ENCODE results near the gene LSM8.
"Not testable (repeated sequence)": the region's sequence is repeated elsewhere in the genome, so short reads cannot be mapped to it uniquely, and the experiment has no call there.

LSM8 gene

DNA sequence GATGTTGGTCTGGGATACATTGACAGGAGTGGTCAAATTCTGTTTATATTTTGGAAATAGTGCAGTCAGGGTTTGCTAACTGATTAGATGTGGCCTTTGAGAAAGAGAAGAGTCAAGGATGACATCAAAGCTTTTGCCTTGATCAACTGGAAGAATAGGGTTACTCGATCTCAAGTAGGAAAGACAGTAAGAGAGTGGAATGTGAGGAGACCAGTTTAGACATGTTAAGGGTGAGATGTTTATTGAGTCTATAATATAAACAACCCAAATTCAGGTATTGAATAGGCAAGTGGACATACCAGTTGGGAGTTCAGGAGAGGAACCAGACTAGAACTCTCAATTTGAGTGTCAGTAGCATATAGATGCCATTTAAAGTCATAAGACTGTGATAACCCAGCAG is 38.6 kb downstream of the LSM8 start:
- FAIRE-seq (no peak), DNase-seq (ENCODE audit: insufficient read length, low spot score) (no peak)
- TF ChIP-seq POU2F2 (IDR thresholded peaks at IDR 0.05; ENCODE audit: low read depth, low read length) (no peak), POLR2A (IDR thresholded peaks at IDR 0.05; ENCODE audit: low read depth, low read length) (no peak), SPI1 (IDR thresholded peaks at IDR 0.05; ENCODE audit: low read depth, low read length) (no peak), PAX5 (IDR thresholded peaks at IDR 0.05; ENCODE audit: insufficient read depth, low read length, severe bottlenecking) (no peak), POLR2AphosphoS5 (IDR thresholded peaks at IDR 0.05; ENCODE audit: low read depth, low read length) (no peak), TAF1 (IDR thresholded peaks at IDR 0.05; ENCODE audit: low read depth, low read length) (no peak)

DNA sequence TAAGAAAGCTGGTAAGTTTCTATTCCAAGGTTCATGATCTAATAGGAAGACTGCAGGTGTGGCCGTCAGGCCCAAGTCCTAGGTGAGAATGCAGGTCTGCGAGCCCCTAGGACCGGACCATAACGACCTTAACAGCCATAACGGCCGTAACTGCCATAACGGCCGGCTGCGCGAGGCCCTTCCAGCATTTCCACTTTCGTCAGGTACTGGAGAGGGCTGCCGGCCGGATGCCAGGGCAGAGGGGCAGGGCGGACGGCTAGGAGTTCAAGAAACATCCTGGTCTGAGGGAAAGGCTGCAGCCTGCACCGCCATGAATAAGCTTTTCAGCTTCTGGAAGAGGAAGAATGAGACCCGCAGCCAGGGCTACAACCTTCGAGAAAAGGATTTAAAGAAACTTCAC is 40.6 kb downstream of the LSM8 start, which contains the start of gene ANKRD7:
Gene ANKRD7 (plus strand): TSS at position 184 of the 400 bp plus-strand sequence. CDS start 127 bp downstream, at position 311.
- no peak for DNase-seq (ENCODE audit: insufficient read length, low spot score)
- TF ChIP-seq SPI1 (IDR thresholded peaks at IDR 0.05; ENCODE audit: low read depth, low read length): no peak
- no peak for TF ChIP-seq POU2F2 (IDR thresholded peaks at IDR 0.05; ENCODE audit: low read depth, low read length)
- no peak for TF ChIP-seq POLR2A (IDR thresholded peaks at IDR 0.05; ENCODE audit: low read depth, low read length)
- TF ChIP-seq PAX5 (IDR thresholded peaks at IDR 0.05; ENCODE audit: insufficient read depth, low read length, severe bottlenecking): no peak
- TF ChIP-seq TAF1 (IDR thresholded peaks at IDR 0.05; ENCODE audit: low read depth, low read length): no peak
- no peak for TF ChIP-seq POLR2AphosphoS5 (IDR thresholded peaks at IDR 0.05; ENCODE audit: low read depth, low read length)
- FAIRE-seq: no peak

DNA sequence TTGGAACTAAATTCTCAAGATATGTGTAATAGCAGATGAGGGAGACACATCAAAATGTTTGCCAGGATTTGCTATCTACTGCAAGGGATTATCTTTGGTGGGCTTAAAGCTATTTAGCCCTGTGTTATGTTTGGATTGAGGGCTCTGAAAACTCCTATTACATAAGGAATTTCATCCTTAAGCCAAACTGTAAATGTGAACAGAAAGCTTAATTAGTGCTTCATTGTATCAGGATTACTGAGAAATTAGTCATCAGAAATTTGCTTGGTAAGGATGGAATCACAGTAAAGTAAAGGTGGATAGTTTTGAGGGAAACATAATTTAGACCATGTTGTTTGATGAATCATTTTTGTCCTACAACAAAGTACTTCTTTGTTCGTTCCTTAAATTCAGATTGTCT is 48.9 kb downstream of the LSM8 start:
- TF ChIP-seq POLR2A (IDR thresholded peaks at IDR 0.05; ENCODE audit: low read depth, low read length): no peak
- no peak for TF ChIP-seq POLR2AphosphoS5 (IDR thresholded peaks at IDR 0.05; ENCODE audit: low read depth, low read length)
- TF ChIP-seq PAX5 (IDR thresholded peaks at IDR 0.05; ENCODE audit: insufficient read depth, low read length, severe bottlenecking): no peak
- no peak for TF ChIP-seq TAF1 (IDR thresholded peaks at IDR 0.05; ENCODE audit: low read depth, low read length)
- TF ChIP-seq POU2F2 (IDR thresholded peaks at IDR 0.05; ENCODE audit: low read depth, low read length): no peak
- no peak for TF ChIP-seq SPI1 (IDR thresholded peaks at IDR 0.05; ENCODE audit: low read depth, low read length)
- FAIRE-seq: no peak
- no peak for DNase-seq (ENCODE audit: insufficient read length, low spot score)

DNA sequence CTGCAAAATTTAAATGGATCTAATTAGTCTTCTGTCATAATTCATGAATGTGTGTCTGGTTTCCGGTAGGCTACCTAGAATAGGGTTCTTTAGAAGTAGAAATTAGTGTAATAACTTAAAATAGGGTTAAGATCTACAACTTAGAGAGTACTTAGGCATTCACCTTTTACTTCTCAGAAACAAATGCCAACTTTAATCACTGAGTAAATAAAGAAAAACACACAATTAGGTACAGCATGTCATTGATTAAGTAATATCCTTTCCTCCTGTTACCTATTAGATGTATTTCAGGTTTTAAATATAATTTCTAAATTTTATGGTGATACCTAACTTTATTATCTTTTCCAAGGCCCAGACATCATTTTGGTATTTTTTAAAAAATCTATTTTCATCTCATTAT is 49.8 kb downstream of the LSM8 start:
- no peak for TF ChIP-seq POU2F2 (IDR thresholded peaks at IDR 0.05; ENCODE audit: low read depth, low read length)
- no peak for FAIRE-seq
- no peak for DNase-seq (ENCODE audit: insufficient read length, low spot score)

DNA sequence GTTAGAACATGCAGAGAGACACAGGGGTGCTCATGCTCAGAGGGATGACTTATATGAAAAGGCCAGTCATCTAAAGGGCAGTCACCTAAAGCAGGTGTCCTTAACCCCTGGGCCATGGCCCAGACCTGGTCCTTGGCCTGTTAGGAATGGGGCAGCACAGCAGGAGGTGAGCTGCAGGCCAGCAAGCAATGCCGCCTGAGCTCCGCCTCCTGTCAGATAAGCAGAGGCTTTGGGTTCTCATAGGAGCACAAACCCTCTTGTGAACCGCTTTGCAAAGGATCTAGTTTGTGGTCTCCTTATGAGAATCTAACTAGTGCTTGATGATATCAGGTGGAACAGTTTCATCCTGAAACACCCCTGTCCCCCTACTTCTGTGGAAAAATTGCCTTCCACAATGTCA is 55.0 kb downstream of the LSM8 start:
- no peak for TF ChIP-seq POLR2A (IDR thresholded peaks at IDR 0.05; ENCODE audit: low read depth, low read length)
- FAIRE-seq: no peak
- DNase-seq (ENCODE audit: insufficient read length, low spot score): no peak

DNA sequence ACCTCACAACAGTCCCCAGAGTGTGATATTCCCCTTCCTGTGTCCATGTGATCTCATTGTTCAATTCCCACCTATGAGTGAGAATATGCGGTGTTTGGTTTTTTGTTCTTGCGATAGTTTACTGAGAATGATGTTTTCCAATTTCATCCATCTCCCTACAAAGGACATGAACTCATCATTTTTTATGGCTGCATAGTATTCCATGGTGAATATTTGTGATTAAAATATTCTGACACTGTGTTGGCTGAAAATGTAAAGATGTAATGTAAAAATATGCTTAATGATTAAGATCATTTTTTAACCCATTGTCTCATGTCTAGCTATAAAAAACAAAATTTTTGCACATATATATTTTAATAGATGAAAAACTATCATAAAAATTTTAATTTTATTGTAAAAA is 56.4 kb downstream of the LSM8 start:
- FAIRE-seq; DNase-seq (ENCODE audit: insufficient read length, low spot score): not testable (repeated sequence)
